Stimulated activated CD8-positive, alpha-beta memory T cell treated with anti-CD3 and anti-CD28 coated beads, Interleukin-4, amount 100 ng/mL, for 1 hour (primary cell): ENCODE data around the gene PIK3R1.

Source experiments
- DNase-seq, 2 donors: peaks; one replicate each; pipeline ENCODE4 v3.0.0-alpha.2; 2020; ENCODE audit warnings: low read depth in 2 of 2, low spot score in 1 of 2

The PIK3R1 gene

GRCh38 chr5:68319706-68320412 lies 104.3 kb downstream of the PIK3R1 start:
- no peak for DNase-seq

- no peak for DNase-seq
Measured at GRCh38 chr5:68320413-68320986, 104.9 kb downstream of the PIK3R1 start.

GRCh38 chr5:68325065-68325580 lies 109.6 kb downstream of the PIK3R1 start:
- no peak for DNase-seq

- DNase-seq, result no peak
Measured at GRCh38 chr5:68329554-68330255, 114.1 kb downstream of the PIK3R1 start.

GRCh38 chr5:68330574-68330973 lies 115.0 kb downstream of the PIK3R1 start:
- DNase-seq, result no peak

GRCh38 chr5:68331192-68332079 lies 115.9 kb downstream of the PIK3R1 start:
- DNase-seq, result no peak

- no peak for DNase-seq
Measured at GRCh38 chr5:68332080-68332451, 116.5 kb downstream of the PIK3R1 start.

GRCh38 chr5:68332556-68332955 lies 117.0 kb downstream of the PIK3R1 start:
- DNase-seq, result no peak

GRCh38 chr5:68333649-68334552 lies 118.3 kb downstream of the PIK3R1 start:
- no peak for DNase-seq

- DNase-seq, result no peak
Measured at GRCh38 chr5:68334553-68334886, 119.0 kb downstream of the PIK3R1 start.

GRCh38 chr5:68335075-68335474 lies 119.5 kb downstream of the PIK3R1 start:
- DNase-seq, result no peak

GRCh38 chr5:68336200-68336599 lies 120.6 kb downstream of the PIK3R1 start:
- DNase-seq, result no peak

- no peak for DNase-seq
Measured at GRCh38 chr5:68337235-68337634, 121.7 kb downstream of the PIK3R1 start.

GRCh38 chr5:68339921-68340321 lies 124.4 kb downstream of the PIK3R1 start:
- no peak for DNase-seq

- no peak for DNase-seq
Measured at GRCh38 chr5:68341006-68341405, 125.5 kb downstream of the PIK3R1 start.

- DNase-seq, result no peak
Measured at GRCh38 chr5:68342693-68343092, 127.1 kb downstream of the PIK3R1 start.

GRCh38 chr5:68343421-68343826 lies 127.9 kb downstream of the PIK3R1 start:
- DNase-seq, result no peak

GRCh38 chr5:68344447-68345111 lies 129.0 kb downstream of the PIK3R1 start:
- no peak for DNase-seq

GRCh38 chr5:68345171-68345570 lies 129.6 kb downstream of the PIK3R1 start:
- DNase-seq, result no peak

- no peak for DNase-seq
Measured at GRCh38 chr5:68345582-68345981, 130.0 kb downstream of the PIK3R1 start.
